HG03457 (cell line): ENCODE measurements around the gene TNC.

Source experiments
- ATAC-seq: cut with Tn5 transposase; IDR thresholded peaks from one replicate; pipeline ENCODE4 v1.9.1; 2021; ENCODE audit warnings: moderate number of reproducible peaks; ENCODE audit not compliant: unreplicated experiment

The TNC gene

DNA sequence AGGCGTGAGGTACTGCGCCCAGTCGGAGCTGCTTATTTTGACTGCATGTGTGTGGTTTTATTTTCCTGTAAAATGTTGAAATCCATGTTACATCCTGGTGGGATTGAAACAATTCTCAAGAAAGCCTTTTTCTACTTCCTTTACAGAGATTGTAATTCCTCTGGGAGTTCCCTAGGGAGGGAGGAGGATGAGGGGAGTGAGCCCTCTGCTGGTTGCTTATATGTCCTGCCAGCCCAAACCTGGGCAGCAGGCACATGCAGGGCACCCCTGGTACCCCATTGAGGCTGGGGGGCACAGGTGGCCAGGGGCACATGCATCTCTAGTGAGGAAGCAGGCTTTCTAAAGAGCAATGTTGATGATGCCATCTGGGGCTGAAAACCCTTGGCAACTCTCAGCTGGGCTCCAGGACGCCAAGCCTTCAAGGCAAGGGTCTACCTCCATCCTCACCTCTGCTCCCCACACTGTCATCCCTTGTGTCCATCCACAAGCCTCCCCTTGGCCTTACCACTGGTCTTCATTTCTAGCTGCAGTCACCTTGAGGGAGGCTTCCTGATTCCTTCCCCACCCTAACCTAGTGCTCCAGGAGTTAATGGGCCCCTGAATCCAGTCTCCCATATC, 102.8 kb downstream of the TNC start:
- ATAC-seq, result no peak

- ATAC-seq, result no peak
These were observed 103.5 kb downstream of the TNC start for GRCh38 chr9:115014438-115014837.

- ATAC-seq, result no peak
These were observed 104.0 kb downstream of the TNC start for GRCh38 chr9:115013998-115014397.

GRCh38 chr9:115012486-115012885, 105.5 kb downstream of the TNC start:
- no peak for ATAC-seq

DNA sequence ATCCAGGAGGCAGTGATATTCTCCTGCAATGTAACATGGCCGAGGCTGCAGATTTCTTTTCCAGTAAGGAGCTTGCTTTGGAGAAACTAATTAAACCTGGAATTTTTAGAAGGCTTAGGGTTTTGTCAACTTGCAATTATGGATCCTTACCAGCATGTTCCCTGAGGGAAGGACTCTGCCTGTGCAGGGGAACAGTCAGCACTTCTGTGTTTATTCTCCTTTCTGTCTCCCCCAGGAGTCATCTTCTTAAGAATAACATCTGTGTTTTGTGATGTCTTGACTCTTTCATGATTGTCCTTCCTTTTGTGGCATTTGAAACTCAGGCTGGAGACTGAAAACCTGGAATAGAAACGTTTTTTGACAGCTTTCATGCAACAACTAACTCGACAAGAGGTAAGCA, 107.1 kb downstream of the TNC start:
- ATAC-seq, result no peak

GRCh38 chr9:115008536-115009270, 109.3 kb downstream of the TNC start:
- no peak for ATAC-seq

GRCh38 chr9:115006660-115007059, 111.3 kb downstream of the TNC start:
- ATAC-seq, result no peak

DNA sequence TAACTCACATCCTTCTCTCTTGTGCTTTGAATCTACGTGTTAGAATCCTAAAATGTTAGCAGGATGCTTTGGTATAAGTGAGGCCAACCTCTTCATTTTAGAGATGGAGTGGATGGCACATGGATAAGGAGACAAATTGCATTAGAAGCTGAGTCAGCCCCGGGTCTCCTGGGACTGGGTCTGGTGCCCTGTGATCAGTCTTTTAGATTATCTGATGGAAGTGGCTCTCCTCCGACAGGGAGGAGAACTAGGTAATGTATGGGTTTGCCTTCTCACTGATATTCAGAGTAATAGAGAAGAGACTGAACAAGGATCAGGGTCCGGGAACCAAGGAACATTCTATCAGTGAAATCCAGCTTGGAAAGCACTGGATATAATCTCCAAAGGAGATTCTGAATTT, 112.6 kb downstream of the TNC start:
- ATAC-seq, result no peak

GRCh38 chr9:115004545-115004944, 113.4 kb downstream of the TNC start:
- no peak for ATAC-seq

- no peak for ATAC-seq
These were observed 115.4 kb downstream of the TNC start for GRCh38 chr9:115002371-115003120.

- ATAC-seq, result no peak
These were observed 117.7 kb downstream of the TNC start for GRCh38 chr9:115000217-115000639.

GRCh38 chr9:114998326-114998725, 119.6 kb downstream of the TNC start:
- no peak for ATAC-seq

DNA sequence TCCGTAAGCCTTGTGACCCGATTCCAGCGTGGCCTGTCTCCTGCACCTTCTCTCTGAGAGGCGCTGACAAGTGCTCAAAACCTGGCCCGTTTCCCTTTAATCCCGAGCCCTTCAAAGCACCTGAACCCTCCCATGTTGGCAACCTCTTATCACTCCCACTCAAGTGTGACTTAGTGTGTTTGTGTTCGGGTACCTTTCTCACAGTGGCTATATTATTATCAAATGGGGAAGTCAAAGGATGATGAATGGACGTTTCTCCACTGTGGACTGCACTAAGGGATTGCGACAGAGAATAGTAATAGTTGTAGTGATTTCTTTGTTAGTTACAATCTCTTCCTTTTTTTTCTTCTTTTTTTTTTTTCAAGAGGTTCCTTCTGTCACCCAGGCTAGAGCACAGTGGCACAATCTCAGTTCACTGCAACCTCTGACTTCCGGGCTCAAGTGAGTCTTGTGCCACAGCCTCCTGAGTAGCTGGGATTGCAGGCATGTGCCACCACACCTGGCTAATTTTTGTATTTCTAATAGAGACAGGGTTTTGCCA, 122.2 kb downstream of the TNC start:
- ATAC-seq, result no peak

DNA sequence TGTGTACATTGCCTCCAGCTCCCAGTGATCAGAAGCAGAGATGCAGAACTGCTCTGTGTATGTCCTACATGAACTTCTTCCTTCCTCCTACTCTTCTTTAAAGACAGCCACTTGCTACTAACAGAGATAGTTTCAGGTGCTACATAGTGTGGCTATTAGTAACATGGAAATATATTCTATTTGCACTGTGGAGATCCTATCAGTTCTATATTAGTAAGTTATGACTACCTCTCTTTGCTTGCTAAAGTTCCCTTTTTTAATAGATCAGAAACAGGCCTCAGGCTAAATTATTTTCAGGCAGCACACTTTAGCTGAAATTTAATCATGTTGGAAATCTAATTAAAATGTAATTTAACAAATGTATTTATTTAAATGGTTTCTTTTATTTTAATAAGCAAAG, 123.2 kb downstream of the TNC start:
- no peak for ATAC-seq

GRCh38 chr9:114991861-114992260, 126.1 kb downstream of the TNC start:
- no peak for ATAC-seq

DNA sequence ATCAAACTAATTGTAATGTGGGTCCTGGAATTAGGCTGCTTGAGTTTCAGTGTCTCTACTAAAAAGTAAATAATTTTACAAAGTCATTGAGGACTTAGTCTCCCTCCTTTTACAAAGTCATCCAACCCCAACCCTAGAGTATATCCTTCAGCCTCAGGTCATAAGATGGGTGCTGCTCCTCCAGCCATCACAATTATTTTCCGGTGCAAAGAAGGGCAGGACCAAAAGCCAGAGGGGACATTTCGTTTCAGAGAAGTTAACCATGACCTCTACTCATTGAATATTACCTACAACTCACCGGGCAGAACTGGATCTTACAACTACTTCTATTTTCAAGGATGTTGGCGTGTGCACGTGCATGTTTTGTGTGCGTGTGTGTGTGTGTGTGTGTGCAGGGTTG, 127.1 kb downstream of the TNC start:
- no peak for ATAC-seq

- ATAC-seq, result no peak
These were observed 128.2 kb downstream of the TNC start for GRCh38 chr9:114989600-114990410.

- ATAC-seq, result no peak
These were observed 128.9 kb downstream of the TNC start for GRCh38 chr9:114988962-114989599.

- ATAC-seq, result no peak
These were observed 130.8 kb downstream of the TNC start for GRCh38 chr9:114987116-114987515.

GRCh38 chr9:114985959-114986501, 131.9 kb downstream of the TNC start:
- ATAC-seq, result no peak
